ENCODE data around the gene MAGI2. TPM values are rescaled to one million over a fixed set of nuclear protein-coding genes. Genes with fewer than 3 reads are reported as not detected.

Gene MAGI2
- total and polyA plus RNA-seq, 8 donors: 1.3 to 4.0 (median 2.0) TPM

- DNase-seq (no peak), FAIRE-seq (no peak), ATAC-seq (no peak)
- Histone ChIP-seq H3K4me3 (no peak overlapping the region), H3K36me3 (no peaks in the 10 kb centered on the region), H3K27me3 (no peaks in the 10 kb centered on the region), H3K4me1 (no peaks in the 10 kb centered on the region), H3K27ac (no peak overlapping the region), H3K9me3 (no peaks in the 10 kb centered on the region)
- TF ChIP-seq CTCF (IDR thresholded peaks at IDR 0.05): no peak
- intact Hi-C loops (cut with DNase I): no loop called here
Observed at GRCh38 chr7:79340212-79340611, 113.3 kb downstream of the MAGI2 start.

GRCh38 chr7:79339208-79339925, 114.1 kb downstream of the MAGI2 start:
- 58 to 68% methylated on average over 4 of the region's 4 CpGs for WGBS, 2 donors
- intact Hi-C loops (cut with DNase I): no loop called here

GRCh38 chr7:79337717-79338116, 115.8 kb downstream of the MAGI2 start:
- 34 to 45% methylated on average over 5 of the region's 5 CpGs for WGBS, 2 donors
- FAIRE-seq: no peak
- Histone ChIP-seq H3K4me3 (no peak overlapping the region), H3K36me3 (no peaks in the 10 kb centered on the region), H3K27me3 (no peaks in the 10 kb centered on the region), H3K27ac (no peak overlapping the region), H3K9me3 (no peaks in the 10 kb centered on the region), H3K4me1 (no peaks in the 10 kb centered on the region)
- no peak for TF ChIP-seq CTCF (IDR thresholded peaks at IDR 0.05)
- intact Hi-C loops (cut with DNase I): no loop called here
- DNase-seq: no peak
- no peak for ATAC-seq

More at GRCh38 chr7:79339208-79339925, 114.1 kb downstream of the MAGI2 start:
- FAIRE-seq (no peak), ATAC-seq (no peak), DNase-seq (no peak)
- no peaks in the 10 kb centered on the region for H3K9me3 ChIP-seq
- no peak overlapping the region for H3K4me3 ChIP-seq
- no peak for TF ChIP-seq CTCF (IDR thresholded peaks at IDR 0.05)
- no peaks in the 10 kb centered on the region for H3K27me3 ChIP-seq
- no peak overlapping the region for H3K27ac ChIP-seq
- H3K36me3 ChIP-seq: no peaks in the 10 kb centered on the region
- no peaks in the 10 kb centered on the region for H3K4me1 ChIP-seq

GRCh38 chr7:79334841-79335240, 118.6 kb downstream of the MAGI2 start:
- 48 to 53% methylated on average over 2 of the region's 2 CpGs for WGBS, 2 donors
- H3K4me3 ChIP-seq: no peak overlapping the region
- H3K27me3 ChIP-seq: no peaks in the 10 kb centered on the region
- no peak for ATAC-seq
- no peak for TF ChIP-seq CTCF (IDR thresholded peaks at IDR 0.05)
- DNase-seq: no peak
- H3K9me3 ChIP-seq: no peaks in the 10 kb centered on the region
- no peak overlapping the region for H3K27ac ChIP-seq
- H3K4me1 ChIP-seq: no peaks in the 10 kb centered on the region
- no peaks in the 10 kb centered on the region for H3K36me3 ChIP-seq
- intact Hi-C loops (cut with DNase I): no loop called here
- FAIRE-seq: no peak

- no peak for FAIRE-seq
- Histone ChIP-seq H3K4me1 (no peaks in the 10 kb centered on the region), H3K27ac (no peak overlapping the region), H3K27me3 (no peaks in the 10 kb centered on the region), H3K36me3 (no peaks in the 10 kb centered on the region), H3K9me3 (no peaks in the 10 kb centered on the region), H3K4me3 (no peak overlapping the region)
- intact Hi-C loops (cut with DNase I): no loop called here
- ATAC-seq: no peak
- no peak for DNase-seq
- TF ChIP-seq CTCF (IDR thresholded peaks at IDR 0.05): no peak
Observed at GRCh38 chr7:79334334-79334733, 119.1 kb downstream of the MAGI2 start.

All from pancreas (tissue), 10 donors.